Mammary epithelial cell (primary cell): Measurements from ENCODE around the gene DOCK2.

Experiments used
- EZH2 ChIP-seq: IDR thresholded peaks from 2 replicates; pipeline ENCODE4 v1.6.1; 2012; ENCODE audit warnings: low read length, inconsistent platforms, borderline replicate concordance
- TF ChIP-seq, protein P1 (sequence below), 2 donors: IDR thresholded peaks in 1 of 2; conservative IDR thresholded peaks in 1 of 2; 2 replicates each; pipeline ENCODE4 v1.5.1; 2011 to 2012; ENCODE audit warnings: inconsistent platforms in 2 of 2, low read length in 2 of 2, mild to moderate bottlenecking in 2 of 2, control low read depth in 1 of 2, low read depth in 1 of 2; ENCODE audit not compliant: insufficient read depth in 1 of 2; ENCODE audit errors: extremely low read depth in 1 of 2

DNA sequence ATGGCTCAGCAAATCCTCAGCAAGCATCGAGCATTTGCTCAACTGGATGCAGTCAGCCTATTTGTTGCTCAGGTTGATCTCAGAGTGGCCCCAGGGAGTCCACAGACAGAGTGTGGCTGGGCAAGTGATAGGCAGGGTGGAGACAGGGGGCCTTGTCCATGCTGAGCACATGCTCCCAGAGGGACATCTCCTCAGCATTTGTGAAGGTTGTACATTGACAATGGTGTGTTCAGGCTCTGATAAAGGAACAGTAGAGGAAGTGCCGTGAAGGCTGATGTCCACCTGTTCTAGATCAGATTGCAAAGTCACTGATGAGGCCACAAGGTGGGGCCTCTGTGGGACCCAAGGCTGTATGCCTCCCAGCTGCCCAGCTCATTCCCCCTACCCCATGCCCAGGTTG lies 418.5 kb downstream of the DOCK2 start:
- TF ChIP-seq, protein P1, sequence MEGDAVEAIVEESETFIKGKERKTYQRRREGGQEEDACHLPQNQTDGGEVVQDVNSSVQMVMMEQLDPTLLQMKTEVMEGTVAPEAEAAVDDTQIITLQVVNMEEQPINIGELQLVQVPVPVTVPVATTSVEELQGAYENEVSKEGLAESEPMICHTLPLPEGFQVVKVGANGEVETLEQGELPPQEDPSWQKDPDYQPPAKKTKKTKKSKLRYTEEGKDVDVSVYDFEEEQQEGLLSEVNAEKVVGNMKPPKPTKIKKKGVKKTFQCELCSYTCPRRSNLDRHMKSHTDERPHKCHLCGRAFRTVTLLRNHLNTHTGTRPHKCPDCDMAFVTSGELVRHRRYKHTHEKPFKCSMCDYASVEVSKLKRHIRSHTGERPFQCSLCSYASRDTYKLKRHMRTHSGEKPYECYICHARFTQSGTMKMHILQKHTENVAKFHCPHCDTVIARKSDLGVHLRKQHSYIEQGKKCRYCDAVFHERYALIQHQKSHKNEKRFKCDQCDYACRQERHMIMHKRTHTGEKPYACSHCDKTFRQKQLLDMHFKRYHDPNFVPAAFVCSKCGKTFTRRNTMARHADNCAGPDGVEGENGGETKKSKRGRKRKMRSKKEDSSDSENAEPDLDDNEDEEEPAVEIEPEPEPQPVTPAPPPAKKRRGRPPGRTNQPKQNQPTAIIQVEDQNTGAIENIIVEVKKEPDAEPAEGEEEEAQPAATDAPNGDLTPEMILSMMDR (conservative IDR thresholded peaks at IDR 0.05 in 1 of 2, IDR thresholded peaks at IDR 0.05 in 1 of 2; ENCODE audit: extremely low read depth in 1 of 2, insufficient read depth in 1 of 2, low read depth in 1 of 2, low read length in 2 of 2) = no peak
- TF ChIP-seq EZH2 = no peak
